HepG2 (cell line): ENCODE results near the gene SIX5. TPM values are rescaled to one million over a fixed set of nuclear protein-coding genes. Genes with fewer than 3 reads are reported as not detected.
A peak's percentile ranks its signal among the peaks of the same experiment; 100 is the strongest.

Experiments used
- GTF2F1 ChIP-seq: fragments of 150-350 bp; IDR thresholded peaks from 2 replicates; pipeline ENCODE4 v1.6.1; 2014; ENCODE audit warnings: low read length
- NAIF1 ChIP-seq: sonication (generic); formaldehyde crosslinking; IDR thresholded peaks from 2 replicates; pipeline ENCODE4 v1.5.0; 2020; ENCODE audit warnings: mild to moderate bottlenecking, missing genetic modification reagents, borderline replicate concordance
- PREB ChIP-seq: sonication (generic); formaldehyde crosslinking; IDR thresholded peaks from 2 replicates; pipeline ENCODE4 v1.4.0; 2020; ENCODE audit warnings: missing genetic modification reagents
- RARG ChIP-seq: sonication (generic); formaldehyde crosslinking; IDR thresholded peaks from 2 replicates; pipeline ENCODE4 v1.4.0; 2020; ENCODE audit warnings: low read depth, mild to moderate bottlenecking, missing genetic modification reagents
- TRAFD1 ChIP-seq: sonication (generic); formaldehyde crosslinking; IDR thresholded peaks from 2 replicates; pipeline ENCODE4 v1.5.1; 2020; ENCODE audit warnings: missing genetic modification reagents, mild to moderate bottlenecking, borderline replicate concordance
- ZNF747 ChIP-seq: sonication (generic); formaldehyde crosslinking; IDR thresholded peaks from 2 replicates; pipeline ENCODE4 v1.8.1; 2023; ENCODE audit warnings: missing genetic modification reagents, mild to moderate bottlenecking, borderline replicate concordance
- ZNF768 ChIP-seq: sonication (generic); formaldehyde crosslinking; IDR thresholded peaks from 2 replicates; pipeline ENCODE4 v1.4.0; 2020; ENCODE audit warnings: missing genetic modification reagents
- ZNF777 ChIP-seq: sonication (generic); formaldehyde crosslinking; IDR thresholded peaks from 2 replicates; pipeline ENCODE4 v1.4.0; 2020; ENCODE audit warnings: missing genetic modification reagents
- polyA plus RNA-seq, 8 experiments: library from polyadenylated mRNA; depleted of rRNA in 3 of 8; stranded (reverse) in 7 of 8; unstranded in 1 of 8; fragments of >200 nt; fragmentation: Illumina TruSeq in 4 of 8; extraction: Trizol in 4 of 8; gene quantifications; 2 replicates each; pipeline versions ENCODE4 v1.2.1 to v1.2.3, GENCODE V29; 2011 to 2016; ENCODE audit warnings: low read depth in 4 of 8, missing spikeins in 1 of 8, mixed read lengths in 1 of 8; ENCODE audit not compliant: insufficient read depth in 1 of 8
- total RNA-seq, 5 experiments: library from RNA; depleted of rRNA; stranded (reverse); fragments of >200 nt; fragmentation: Illumina TruSeq; extraction: Trizol; gene quantifications; 2 replicates each; pipeline ENCODE4 v1.2.3, GENCODE V29; 2016; ENCODE audit warnings: low read depth in 1 of 5
- TF ChIP-seq, protein P1 (sequence below): sonication (generic); formaldehyde crosslinking; conservative IDR thresholded peaks from 2 replicates; pipeline ENCODE4 v1.8.0; 2022; ENCODE audit warnings: missing genetic modification reagents
- TF ChIP-seq, protein P2 (sequence below): sonication (generic); formaldehyde crosslinking; IDR thresholded peaks from 2 replicates; pipeline ENCODE4 v1.4.0; 2020; ENCODE audit warnings: missing genetic modification reagents, mild to moderate bottlenecking, borderline replicate concordance
- TF ChIP-seq, protein P3 (sequence below): sonication (generic); formaldehyde crosslinking; IDR thresholded peaks from 2 replicates; pipeline ENCODE4 v1.9.0; 2021; ENCODE audit warnings: mild to moderate bottlenecking, missing genetic modification reagents
- TF ChIP-seq, protein P4 (sequence below): sonication (generic); formaldehyde crosslinking; IDR thresholded peaks from 2 replicates; pipeline ENCODE4 v1.4.0; 2020; ENCODE audit warnings: missing genetic modification reagents

SIX5 gene
- total and polyA plus RNA-seq, 2 of the 13 experiments (the other 11 are each of a cell fraction or from before 2014, with no cell fraction given), result 7.7 to 10.5 TPM

- TF ChIP-seq, protein P1, sequence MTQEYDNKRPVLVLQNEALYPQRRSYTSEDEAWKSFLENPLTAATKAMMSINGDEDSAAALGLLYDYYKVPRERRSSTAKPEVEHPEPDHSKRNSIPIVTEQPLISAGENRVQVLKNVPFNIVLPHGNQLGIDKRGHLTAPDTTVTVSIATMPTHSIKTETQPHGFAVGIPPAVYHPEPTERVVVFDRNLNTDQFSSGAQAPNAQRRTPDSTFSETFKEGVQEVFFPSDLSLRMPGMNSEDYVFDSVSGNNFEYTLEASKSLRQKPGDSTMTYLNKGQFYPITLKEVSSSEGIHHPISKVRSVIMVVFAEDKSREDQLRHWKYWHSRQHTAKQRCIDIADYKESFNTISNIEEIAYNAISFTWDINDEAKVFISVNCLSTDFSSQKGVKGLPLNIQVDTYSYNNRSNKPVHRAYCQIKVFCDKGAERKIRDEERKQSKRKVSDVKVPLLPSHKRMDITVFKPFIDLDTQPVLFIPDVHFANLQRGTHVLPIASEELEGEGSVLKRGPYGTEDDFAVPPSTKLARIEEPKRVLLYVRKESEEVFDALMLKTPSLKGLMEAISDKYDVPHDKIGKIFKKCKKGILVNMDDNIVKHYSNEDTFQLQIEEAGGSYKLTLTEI (CRISPR knock-in tag), result no peak; the same call in 1 of the 2 replicates
- TF ChIP-seq ZNF747, result peak; percentile 71
- TF ChIP-seq, protein P2, sequence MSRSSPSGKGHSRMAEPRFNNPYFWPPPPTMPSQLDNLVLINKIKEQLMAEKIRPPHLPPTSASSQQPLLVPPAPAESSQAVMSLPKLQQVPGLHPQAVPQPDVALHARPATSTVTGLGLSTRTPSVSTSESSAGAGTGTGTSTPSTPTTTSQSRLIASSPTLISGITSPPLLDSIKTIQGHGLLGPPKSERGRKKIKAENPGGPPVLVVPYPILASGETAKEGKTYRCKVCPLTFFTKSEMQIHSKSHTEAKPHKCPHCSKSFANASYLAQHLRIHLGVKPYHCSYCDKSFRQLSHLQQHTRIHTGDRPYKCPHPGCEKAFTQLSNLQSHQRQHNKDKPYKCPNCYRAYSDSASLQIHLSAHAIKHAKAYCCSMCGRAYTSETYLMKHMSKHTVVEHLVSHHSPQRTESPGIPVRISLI (CRISPR knock-in tag), result no peak
- no peak; the same call in 1 of the 2 replicates for TF ChIP-seq ZNF768
- TF ChIP-seq, protein P3, sequence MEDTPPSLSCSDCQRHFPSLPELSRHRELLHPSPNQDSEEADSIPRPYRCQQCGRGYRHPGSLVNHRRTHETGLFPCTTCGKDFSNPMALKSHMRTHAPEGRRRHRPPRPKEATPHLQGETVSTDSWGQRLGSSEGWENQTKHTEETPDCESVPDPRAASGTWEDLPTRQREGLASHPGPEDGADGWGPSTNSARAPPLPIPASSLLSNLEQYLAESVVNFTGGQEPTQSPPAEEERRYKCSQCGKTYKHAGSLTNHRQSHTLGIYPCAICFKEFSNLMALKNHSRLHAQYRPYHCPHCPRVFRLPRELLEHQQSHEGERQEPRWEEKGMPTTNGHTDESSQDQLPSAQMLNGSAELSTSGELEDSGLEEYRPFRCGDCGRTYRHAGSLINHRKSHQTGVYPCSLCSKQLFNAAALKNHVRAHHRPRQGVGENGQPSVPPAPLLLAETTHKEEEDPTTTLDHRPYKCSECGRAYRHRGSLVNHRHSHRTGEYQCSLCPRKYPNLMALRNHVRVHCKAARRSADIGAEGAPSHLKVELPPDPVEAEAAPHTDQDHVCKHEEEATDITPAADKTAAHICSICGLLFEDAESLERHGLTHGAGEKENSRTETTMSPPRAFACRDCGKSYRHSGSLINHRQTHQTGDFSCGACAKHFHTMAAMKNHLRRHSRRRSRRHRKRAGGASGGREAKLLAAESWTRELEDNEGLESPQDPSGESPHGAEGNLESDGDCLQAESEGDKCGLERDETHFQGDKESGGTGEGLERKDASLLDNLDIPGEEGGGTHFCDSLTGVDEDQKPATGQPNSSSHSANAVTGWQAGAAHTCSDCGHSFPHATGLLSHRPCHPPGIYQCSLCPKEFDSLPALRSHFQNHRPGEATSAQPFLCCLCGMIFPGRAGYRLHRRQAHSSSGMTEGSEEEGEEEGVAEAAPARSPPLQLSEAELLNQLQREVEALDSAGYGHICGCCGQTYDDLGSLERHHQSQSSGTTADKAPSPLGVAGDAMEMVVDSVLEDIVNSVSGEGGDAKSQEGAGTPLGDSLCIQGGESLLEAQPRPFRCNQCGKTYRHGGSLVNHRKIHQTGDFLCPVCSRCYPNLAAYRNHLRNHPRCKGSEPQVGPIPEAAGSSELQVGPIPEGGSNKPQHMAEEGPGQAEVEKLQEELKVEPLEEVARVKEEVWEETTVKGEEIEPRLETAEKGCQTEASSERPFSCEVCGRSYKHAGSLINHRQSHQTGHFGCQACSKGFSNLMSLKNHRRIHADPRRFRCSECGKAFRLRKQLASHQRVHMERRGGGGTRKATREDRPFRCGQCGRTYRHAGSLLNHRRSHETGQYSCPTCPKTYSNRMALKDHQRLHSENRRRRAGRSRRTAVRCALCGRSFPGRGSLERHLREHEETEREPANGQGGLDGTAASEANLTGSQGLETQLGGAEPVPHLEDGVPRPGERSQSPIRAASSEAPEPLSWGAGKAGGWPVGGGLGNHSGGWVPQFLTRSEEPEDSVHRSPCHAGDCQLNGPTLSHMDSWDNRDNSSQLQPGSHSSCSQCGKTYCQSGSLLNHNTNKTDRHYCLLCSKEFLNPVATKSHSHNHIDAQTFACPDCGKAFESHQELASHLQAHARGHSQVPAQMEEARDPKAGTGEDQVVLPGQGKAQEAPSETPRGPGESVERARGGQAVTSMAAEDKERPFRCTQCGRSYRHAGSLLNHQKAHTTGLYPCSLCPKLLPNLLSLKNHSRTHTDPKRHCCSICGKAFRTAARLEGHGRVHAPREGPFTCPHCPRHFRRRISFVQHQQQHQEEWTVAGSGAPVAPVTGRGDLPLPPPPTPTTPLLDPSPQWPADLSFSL, result no peak
- no peak for TF ChIP-seq ZNF777 (CRISPR knock-in tag)
- no peak for TF ChIP-seq RARG (CRISPR knock-in tag)
- TF ChIP-seq, protein P4, sequence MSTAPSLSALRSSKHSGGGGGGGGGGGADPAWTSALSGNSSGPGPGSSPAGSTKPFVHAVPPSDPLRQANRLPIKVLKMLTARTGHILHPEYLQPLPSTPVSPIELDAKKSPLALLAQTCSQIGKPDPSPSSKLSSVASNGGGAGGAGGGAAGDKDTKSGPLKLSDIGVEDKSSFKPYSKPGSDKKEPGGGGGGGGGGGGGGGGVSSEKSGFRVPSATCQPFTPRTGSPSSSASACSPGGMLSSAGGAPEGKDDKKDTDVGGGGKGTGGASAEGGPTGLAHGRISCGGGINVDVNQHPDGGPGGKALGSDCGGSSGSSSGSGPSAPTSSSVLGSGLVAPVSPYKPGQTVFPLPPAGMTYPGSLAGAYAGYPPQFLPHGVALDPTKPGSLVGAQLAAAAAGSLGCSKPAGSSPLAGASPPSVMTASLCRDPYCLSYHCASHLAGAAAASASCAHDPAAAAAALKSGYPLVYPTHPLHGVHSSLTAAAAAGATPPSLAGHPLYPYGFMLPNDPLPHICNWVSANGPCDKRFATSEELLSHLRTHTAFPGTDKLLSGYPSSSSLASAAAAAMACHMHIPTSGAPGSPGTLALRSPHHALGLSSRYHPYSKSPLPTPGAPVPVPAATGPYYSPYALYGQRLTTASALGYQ, result peak; percentile 25; the same call in 1 of the 2 replicates
- TF ChIP-seq NAIF1 (CRISPR knock-in tag), result no peak
- 0 out of 2 replicates have a peak, but pooled peaks have one; percentile 60 for TF ChIP-seq PREB
- TF ChIP-seq GTF2F1, result no peak
- no peak for TF ChIP-seq TRAFD1 (CRISPR knock-in tag)
These were observed 1.4 kb upstream of the SIX5 start (continued) for GRCh38 chr19:45770192-45771101.
